K562 (cell line): ENCODE results near the gene OSBPL7. TPM values are rescaled to one million over a fixed set of nuclear protein-coding genes. Genes with fewer than 3 reads are reported as not detected.
A peak's percentile ranks its signal among the peaks of the same experiment; 100 is the strongest.

ENCODE experiments used
- ATAC-seq: fragments of 200-7000 bp; cut with Tn5 transposase; 3 replicates; pipeline ENCODE4 v1.9.1; 2020; ENCODE audit warnings: moderate library complexity
- BruUV-seq: library from RNA; stranded (reverse); fragments of 400-500 nt; replicated peaks from 2 replicates; lab custom pipeline; 2021; lab: Mats Ljungman, UMichigan
- CTCF ChIA-PET: fragments of 300-600 bp; formaldehyde crosslinking; extraction: SDS; loops from one replicate; lab custom pipeline; 2021; ENCODE audit warnings: low intra/inter-chr PET ratio; lab: Yijun Ruan, JAX
- POLR2A ChIA-PET: fragments of 300-600, 350-650 bp; sonication (Branson Sonifier 250); formaldehyde crosslinking; extraction: SDS; loops from one replicate; lab custom pipeline; 2021; ENCODE audit warnings: antibody characterized with exemption, inconsistent platforms; lab: Yijun Ruan, JAX
- DNase-seq, 4 experiments: peaks; one replicate each; pipeline versions ENCODE4 v3.0.0 to v3.0.0-alpha.2; 2011 to 2018; ENCODE audit warnings: low spot score in 3 of 4, mixed read lengths in 3 of 4; ENCODE audit errors: extremely low read depth in 1 of 4
- FAIRE-seq: peaks from 2 replicates; lab custom pipeline; 2011; peaks lifted over from hg19 to GRCh38; lab: Jason Lieb, UNC
- H2AFZ ChIP-seq: 2 replicates; pipeline ENCODE4 v1.6.0; 2011; ENCODE audit warnings: low read depth, low read length, control low read depth, inconsistent platforms
- H3K27ac ChIP-seq: fragments of 200-600 bp; 3 replicates; pipeline ENCODE4 v1.8.0; 2011; ENCODE audit warnings: low read depth, mild to moderate bottlenecking, control low read depth, inconsistent platforms, low read length, moderate library complexity, mixed read lengths; ENCODE audit errors: extremely low read depth
- H3K27me3 ChIP-seq, 2 experiments: fragments of 300-600 bp in 1 of 2; 2 replicates in 1 of 2; 3 replicates in 1 of 2; pipeline versions ENCODE4 v1.6.0 to v1.8.0; 2011; ENCODE audit warnings: inconsistent platforms in 2 of 2, low read length in 2 of 2, mild to moderate bottlenecking in 1 of 2, mixed read lengths in 1 of 2, moderate library complexity in 1 of 2; ENCODE audit not compliant: control insufficient read depth in 2 of 2, insufficient read depth in 2 of 2
- H3K36me3 ChIP-seq: fragments of 300-600 bp; 3 replicates; pipeline ENCODE4 v1.8.0; 2011; ENCODE audit warnings: mild to moderate bottlenecking, low read length, inconsistent platforms; ENCODE audit not compliant: control insufficient read depth, insufficient read depth
- H3K4me1 ChIP-seq, 2 experiments: fragments of 200-600 bp in 1 of 2; replicated peaks in 1 of 2; 2 replicates in 1 of 2; 3 replicates in 1 of 2; pipeline versions ENCODE4 v1.5.1 to v1.8.0; 2011; ENCODE audit warnings: inconsistent platforms in 2 of 2, low read length in 2 of 2, mild to moderate bottlenecking in 1 of 2, mixed read lengths in 1 of 2, moderate library complexity in 1 of 2; ENCODE audit not compliant: control insufficient read depth in 2 of 2, insufficient read depth in 2 of 2
- H3K4me2 ChIP-seq: 2 replicates; pipeline ENCODE4 v1.6.1; 2011; ENCODE audit warnings: low read length, control low read depth, inconsistent platforms, mixed read lengths; ENCODE audit not compliant: insufficient read depth
- H3K4me3 ChIP-seq: fragments of 200-600 bp; sonication (generic), shearing (Covaris generic); 2 replicates; pipeline ENCODE4 v1.5.1; 2016; ENCODE audit warnings: control low read depth, inconsistent platforms
- H3K79me2 ChIP-seq: fragments of 200-600 bp; 3 replicates; pipeline ENCODE4 v1.8.0; 2011; ENCODE audit warnings: low read length, inconsistent platforms; ENCODE audit not compliant: control insufficient read depth, insufficient read depth
- H3K9ac ChIP-seq, 2 experiments: 2 replicates each; pipeline versions ENCODE4 v1.6.0 to v1.6.1; 2011; ENCODE audit warnings: low read depth in 2 of 2, low read length in 2 of 2, control low read depth in 1 of 2, inconsistent platforms in 1 of 2, mild to moderate bottlenecking in 1 of 2, mixed read lengths in 1 of 2; ENCODE audit not compliant: insufficient read depth in 1 of 2
- H3K9me1 ChIP-seq: one replicate; pipeline ENCODE4 v1.6.0; 2011; ENCODE audit warnings: inconsistent platforms, mild to moderate bottlenecking, low read length, moderate library complexity; ENCODE audit not compliant: control insufficient read depth, insufficient read depth
- H3K9me3 ChIP-seq: replicated peaks from 2 replicates; pipeline ENCODE4 v1.5.1; 2011; ENCODE audit warnings: low read depth, low read length, inconsistent platforms; ENCODE audit not compliant: control insufficient read depth, insufficient read depth
- H4K20me1 ChIP-seq: replicated peaks from 2 replicates; pipeline ENCODE4 v1.6.1; 2011; ENCODE audit warnings: low read length, inconsistent platforms, mixed read lengths; ENCODE audit not compliant: control insufficient read depth, insufficient read depth
- CTBP1 ChIP-seq: fragments of 450-650 bp; IDR thresholded peaks from 2 replicates; pipeline ENCODE4 v1.6.1; 2016; ENCODE audit warnings: borderline replicate concordance
- ZNF263 ChIP-seq: sonication (generic); formaldehyde crosslinking; IDR thresholded peaks from 2 replicates; pipeline ENCODE4 v1.8.0; 2022; ENCODE audit warnings: mild to moderate bottlenecking, missing genetic modification reagents, borderline replicate concordance
- ZNF695 ChIP-seq: fragments of 450-650 bp; formaldehyde crosslinking; IDR thresholded peaks from 2 replicates; pipeline ENCODE4 v1.4.0; 2020; ENCODE audit warnings: mild to moderate bottlenecking, moderate library complexity
- WGBS: fragments of 100-300 bp; shearing (Covaris generic); methylation state at CpG from one replicate; pipeline ENCODE4 v1.1.6; 2016; ENCODE audit warnings: low coverage, mixed read lengths; ENCODE audit not compliant: insufficient coverage; ENCODE audit errors: missing lambda C conversion rate; 5-methylcytosine and 5-hydroxymethylcytosine counted together
- in situ Hi-C: fragments of 300-500 bp; cut with MboI; formaldehyde crosslinking; loops from 4 replicates; pipeline ENCODE4 v1.15.0; 2018; ENCODE audit warnings: inconsistent platforms, mixed read lengths
- intact Hi-C: fragments of 100-400 bp; cut with micrococcal nuclease; formaldehyde crosslinking; loops from 2 replicates; pipeline ENCODE4 v1.14.2; 2022
- polyA plus RNA-seq, 8 experiments: library from polyadenylated mRNA; depleted of rRNA in 4 of 8; stranded (reverse) in 5 of 8; unstranded in 3 of 8; fragments of >200 nt; fragmentation: Nextera tagmentation in 2 of 8; fragmentation: Illumina TruSeq in 1 of 8; extraction: Ambion mirVana in 2 of 8; extraction: Trizol in 1 of 8; gene quantifications; 2 replicates each; pipeline versions ENCODE4 v1.2.1 to v1.2.3, GENCODE V29; 2011 to 2014; ENCODE audit warnings: inconsistent platforms in 1 of 8, missing spikeins in 1 of 8
- total RNA-seq, 7 experiments: library from RNA; depleted of rRNA in 6 of 7; stranded (reverse); fragments of >200 nt in 6 of 7; fragmentation: Illumina TruSeq in 2 of 7; extraction: Trizol in 2 of 7; gene quantifications; 2 replicates each; pipeline versions ENCODE4 v1.2.1 to v1.2.3, GENCODE V29; 2011 to 2021; ENCODE audit warnings: low replicate concordance in 1 of 7
- TF ChIP-seq, protein P1 (sequence below), 2 experiments: IDR thresholded peaks; 2 replicates each; pipeline ENCODE4 v1.6.1; 2011; ENCODE audit warnings: borderline replicate concordance in 1 of 2, control low read depth in 1 of 2, low read depth in 1 of 2, low read length in 1 of 2, mild to moderate bottlenecking in 1 of 2, mixed read lengths in 1 of 2, moderate library complexity in 1 of 2; ENCODE audit not compliant: insufficient read depth in 1 of 2, insufficient read length in 1 of 2, poor library complexity in 1 of 2, severe bottlenecking in 1 of 2; ENCODE audit errors: extremely low read depth in 1 of 2
- TF ChIP-seq, protein P2 (sequence below): sonication (generic); formaldehyde crosslinking; IDR thresholded peaks from 2 replicates; pipeline ENCODE4 v1.8.1; 2023; ENCODE audit warnings: mild to moderate bottlenecking, missing genetic modification reagents, moderate library complexity

OSBPL7 gene
- total and polyA plus RNA-seq, 9 of the 15 experiments (the other 6 are each of a cell fraction or from before 2014, with no cell fraction given): 0.32 to 11.9 (median 5.8) TPM

DNA sequence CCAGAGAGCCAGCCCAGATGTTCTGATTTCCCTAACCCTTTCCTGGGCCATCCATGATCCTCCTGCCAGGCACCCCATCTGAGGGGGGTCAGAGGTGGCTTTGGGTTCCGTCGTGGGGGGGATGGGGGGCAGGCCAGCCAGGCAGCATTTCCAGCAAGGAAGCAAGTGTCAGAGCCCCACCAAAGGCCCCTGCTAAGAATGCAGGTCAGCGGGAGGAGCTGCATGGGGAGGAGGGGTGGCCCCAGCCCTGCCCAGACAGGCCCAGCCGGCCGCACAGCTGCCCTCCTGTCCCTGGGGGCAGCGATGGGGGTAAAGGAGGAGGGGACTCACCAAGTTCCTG, 21.8 kb upstream of the OSBPL7 start:
- in situ Hi-C loops (loop anchor here (5.0 kb wide), 2 partner anchors 49 to 174 kb away; no protein-coding TSS in a partner anchor), intact Hi-C loops (loop anchor here (1.0 to 10.0 kb wide), 2 partner anchors 47 to 291 kb away; no protein-coding TSS in a partner anchor)
- Histone ChIP-seq H3K4me3 (no peak overlapping the region), H2AFZ (no peak overlapping the region), H4K20me1 (no peaks in the 10 kb centered on the region), H3K79me2 (peaks cover 12% of the 10 kb centered on the region), H3K27ac (no peak overlapping the region), H3K36me3 (peaks cover 9% of the 10 kb centered on the region; the same call in 2 of the 3 replicates), H3K27me3 (no peaks in the 10 kb centered on the region), H3K4me2 (no peak overlapping the region), H3K9me3 (no peaks in the 10 kb centered on the region), H3K9me1 (no peaks in the 10 kb centered on the region), H3K9ac (peak overlapping the region in 1 of 2 experiments; percentile 21; a peak in 2 of 4 replicates), H3K4me1 (peaks cover 33 to 59% of the 10 kb centered on the region in 2 experiments)
- DNase-seq: no peak
- WGBS: 46% methylated on average over 6 of the region's 6 CpGs
- POLR2A ChIA-PET: interaction anchor here (0.7 to 2.6 kb wide), 5 partner anchors 41 to 88 kb away, joined by 3 to 18 read pairs (median 5); partner anchors contain the start of gene SP2
- 0 out of 2 replicates have a peak, but pooled peaks have one; percentile 3 for TF ChIP-seq CTBP1
- TF ChIP-seq, protein P1, sequence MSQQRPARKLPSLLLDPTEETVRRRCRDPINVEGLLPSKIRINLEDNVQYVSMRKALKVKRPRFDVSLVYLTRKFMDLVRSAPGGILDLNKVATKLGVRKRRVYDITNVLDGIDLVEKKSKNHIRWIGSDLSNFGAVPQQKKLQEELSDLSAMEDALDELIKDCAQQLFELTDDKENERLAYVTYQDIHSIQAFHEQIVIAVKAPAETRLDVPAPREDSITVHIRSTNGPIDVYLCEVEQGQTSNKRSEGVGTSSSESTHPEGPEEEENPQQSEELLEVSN (IDR thresholded peaks at IDR 0.05; ENCODE audit: borderline replicate concordance in 1 of 2, extremely low read depth in 1 of 2, insufficient read depth in 1 of 2, insufficient read length in 1 of 2, low read depth in 1 of 2, low read length in 1 of 2, poor library complexity in 1 of 2, severe bottlenecking in 1 of 2): no peak
- peak; percentile 50; the same call in 1 of the 2 replicates for TF ChIP-seq ZNF263
- TF ChIP-seq, protein P2, sequence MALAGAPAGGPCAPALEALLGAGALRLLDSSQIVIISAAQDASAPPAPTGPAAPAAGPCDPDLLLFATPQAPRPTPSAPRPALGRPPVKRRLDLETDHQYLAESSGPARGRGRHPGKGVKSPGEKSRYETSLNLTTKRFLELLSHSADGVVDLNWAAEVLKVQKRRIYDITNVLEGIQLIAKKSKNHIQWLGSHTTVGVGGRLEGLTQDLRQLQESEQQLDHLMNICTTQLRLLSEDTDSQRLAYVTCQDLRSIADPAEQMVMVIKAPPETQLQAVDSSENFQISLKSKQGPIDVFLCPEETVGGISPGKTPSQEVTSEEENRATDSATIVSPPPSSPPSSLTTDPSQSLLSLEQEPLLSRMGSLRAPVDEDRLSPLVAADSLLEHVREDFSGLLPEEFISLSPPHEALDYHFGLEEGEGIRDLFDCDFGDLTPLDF (CRISPR knock-in tag): no peak
- TF ChIP-seq ZNF695 (CRISPR knock-in tag): no peak
- FAIRE-seq: no peak
- CTCF ChIA-PET: interaction anchor here (2.4 to 5.9 kb wide), 3 partner anchors 46 to 175 kb away, joined by 10 to 171 read pairs (median 26); no protein-coding TSS in a partner anchor
- no peak for ATAC-seq
- BruUV-seq: no TSS peak
